Measurements from ENCODE around the gene HIGD2A. TPM values are rescaled to one million over a fixed set of nuclear protein-coding genes. Genes with fewer than 3 reads are reported as not detected.

Gene HIGD2A
- total and polyA plus RNA-seq, 10 of the 15 experiments (the other 5 are each of a cell fraction or from before 2014, with no cell fraction given) = 152 to 348 (median 194) TPM

DNA sequence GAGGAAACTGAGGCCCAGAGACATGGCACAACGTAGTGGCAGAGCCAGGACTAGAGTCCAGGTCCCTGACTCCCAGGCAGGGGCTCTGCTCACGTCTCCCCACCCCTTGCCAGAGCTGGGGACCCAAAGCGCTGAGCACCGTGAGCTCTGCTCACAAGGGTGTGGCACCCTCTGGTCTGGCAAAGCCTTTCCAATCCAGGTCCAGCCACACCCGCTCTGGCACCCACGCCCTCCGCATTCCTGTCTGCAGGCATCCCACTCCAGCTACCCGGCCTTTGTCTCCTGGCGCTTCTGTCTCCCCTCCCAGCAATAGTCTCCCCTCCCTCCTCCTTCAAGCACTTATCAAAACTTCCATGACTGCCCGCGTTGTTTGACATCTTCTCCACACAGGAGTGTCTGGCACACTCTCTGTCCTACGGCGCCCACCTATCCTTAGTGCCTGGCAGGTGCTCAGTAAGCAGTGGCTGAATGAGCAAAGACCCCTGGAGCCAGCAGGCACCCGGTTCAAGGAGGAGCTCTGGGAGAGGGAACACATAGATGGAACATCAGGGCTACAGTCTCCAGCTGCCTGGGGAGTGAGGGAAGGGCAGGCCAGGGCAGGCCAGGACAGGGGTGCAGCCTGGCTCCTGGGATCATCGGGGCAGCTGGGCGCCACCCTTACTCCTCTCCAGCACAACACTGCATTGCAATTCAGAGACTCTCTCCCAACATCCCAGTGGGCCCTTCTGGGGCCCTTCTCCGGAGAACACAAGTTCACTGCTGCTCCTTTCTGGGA is 12.0 kb downstream of the HIGD2A start:
- ChIA-PET SMC1A (ENCODE audit: uncharacterized antibody, unreplicated experiment) (no interaction called here), POLR2A (no interaction called here), CTCF (no interaction called here), RAD21 (ENCODE audit: unreplicated experiment) (no interaction called here)
- no peak for DNase-seq (ENCODE audit: low read depth, low spot score)
- in situ Hi-C loops (cut with MboI) = no loop called here
- Histone ChIP-seq H3K9ac (ENCODE audit: control insufficient read depth, insufficient read depth, low read length) (no peak overlapping the region), H4K20me1 (ENCODE audit: control insufficient read depth, insufficient read depth) (no peaks in the 10 kb centered on the region), H3K4me1 (ENCODE audit: control insufficient read depth, insufficient read depth, low read length) (no peaks in the 10 kb centered on the region), H3K4me2 (ENCODE audit: control insufficient read depth, insufficient read depth) (no peak overlapping the region), H2AFZ (ENCODE audit: control insufficient read depth, low read depth, low read length) (no peak overlapping the region), H3K9me3 (replicated peaks; ENCODE audit: control insufficient read depth, insufficient read depth, low read length) (no peaks in the 10 kb centered on the region), H3K4me3 (no peak overlapping the region), H3K27me3 (replicated peaks in 1 of 2; ENCODE audit: control insufficient read depth in 2 of 2, insufficient read depth in 2 of 2, low read length in 1 of 2) (no peaks in the 10 kb centered on the region), H3K36me3 (ENCODE audit: control insufficient read depth in 2 of 2, insufficient read depth in 2 of 2, low read length in 1 of 2) (no peaks in the 10 kb centered on the region), H3K79me2 (ENCODE audit: control insufficient read depth, insufficient read depth, low read length) (no peaks in the 10 kb centered on the region), H3K27ac (ENCODE audit: control insufficient read depth, insufficient read depth) (no peak overlapping the region)
- BruUV-seq (replicated peaks) = no TSS peak
- TF ChIP-seq HDAC2 (IDR thresholded peaks at IDR 0.05) (no peak), HDAC6 (IDR thresholded peaks at IDR 0.05; ENCODE audit: unreplicated experiment) (no peak), CHD2 (IDR thresholded peaks at IDR 0.05; ENCODE audit: borderline replicate concordance, low read depth, low read length) (no peak), RUNX3 (IDR thresholded peaks at IDR 0.05; ENCODE audit: low read length) (no peak), SPI1 (IDR thresholded peaks at IDR 0.05; ENCODE audit: borderline replicate concordance, insufficient read depth, low read depth, low read length) (no peak), NFYA (IDR thresholded peaks at IDR 0.05; ENCODE audit: borderline replicate concordance, low read depth, low read length) (no peak), JUNB (IDR thresholded peaks at IDR 0.05) (no peak), SUPT20H (IDR thresholded peaks at IDR 0.05; ENCODE audit: borderline replicate concordance, control insufficient read depth, low read depth, low read length) (no peak), SMAD1 (IDR thresholded peaks at IDR 0.05; ENCODE audit: low read depth, partially characterized antibody) (no peak), CBX3 (IDR thresholded peaks at IDR 0.05; ENCODE audit: borderline replicate concordance, low read depth) (no peak)
- TF ChIP-seq, protein P1, sequence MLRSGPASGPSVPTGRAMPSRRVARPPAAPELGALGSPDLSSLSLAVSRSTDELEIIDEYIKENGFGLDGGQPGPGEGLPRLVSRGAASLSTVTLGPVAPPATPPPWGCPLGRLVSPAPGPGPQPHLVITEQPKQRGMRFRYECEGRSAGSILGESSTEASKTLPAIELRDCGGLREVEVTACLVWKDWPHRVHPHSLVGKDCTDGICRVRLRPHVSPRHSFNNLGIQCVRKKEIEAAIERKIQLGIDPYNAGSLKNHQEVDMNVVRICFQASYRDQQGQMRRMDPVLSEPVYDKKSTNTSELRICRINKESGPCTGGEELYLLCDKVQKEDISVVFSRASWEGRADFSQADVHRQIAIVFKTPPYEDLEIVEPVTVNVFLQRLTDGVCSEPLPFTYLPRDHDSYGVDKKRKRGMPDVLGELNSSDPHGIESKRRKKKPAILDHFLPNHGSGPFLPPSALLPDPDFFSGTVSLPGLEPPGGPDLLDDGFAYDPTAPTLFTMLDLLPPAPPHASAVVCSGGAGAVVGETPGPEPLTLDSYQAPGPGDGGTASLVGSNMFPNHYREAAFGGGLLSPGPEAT (IDR thresholded peaks at IDR 0.05; ENCODE audit: low read depth) = no peak
- intact Hi-C loops (cut with micrococcal nuclease; ENCODE audit: unreplicated experiment) = no loop called here
- no peak for ATAC-seq
- WGBS (ENCODE audit: insufficient coverage, insufficient replicate concordance, low lambda C conversion rate, missing lambda C conversion rate) = 88% methylated on average over 17 of the region's 17 CpGs
- no peak for FAIRE-seq
